HG02885 (cell line): ENCODE results near the gene PRAC2.

Source experiments
- ATAC-seq: cut with Tn5 transposase; IDR thresholded peaks from one replicate; pipeline ENCODE4 v1.9.1; 2021; ENCODE audit warnings: mild to moderate bottlenecking; ENCODE audit not compliant: unreplicated experiment, poor library complexity

The PRAC2 gene

GRCh38 chr17:48752399-48753288 lies 29.7 kb downstream of the PRAC2 start:
- ATAC-seq = no peak

DNA sequence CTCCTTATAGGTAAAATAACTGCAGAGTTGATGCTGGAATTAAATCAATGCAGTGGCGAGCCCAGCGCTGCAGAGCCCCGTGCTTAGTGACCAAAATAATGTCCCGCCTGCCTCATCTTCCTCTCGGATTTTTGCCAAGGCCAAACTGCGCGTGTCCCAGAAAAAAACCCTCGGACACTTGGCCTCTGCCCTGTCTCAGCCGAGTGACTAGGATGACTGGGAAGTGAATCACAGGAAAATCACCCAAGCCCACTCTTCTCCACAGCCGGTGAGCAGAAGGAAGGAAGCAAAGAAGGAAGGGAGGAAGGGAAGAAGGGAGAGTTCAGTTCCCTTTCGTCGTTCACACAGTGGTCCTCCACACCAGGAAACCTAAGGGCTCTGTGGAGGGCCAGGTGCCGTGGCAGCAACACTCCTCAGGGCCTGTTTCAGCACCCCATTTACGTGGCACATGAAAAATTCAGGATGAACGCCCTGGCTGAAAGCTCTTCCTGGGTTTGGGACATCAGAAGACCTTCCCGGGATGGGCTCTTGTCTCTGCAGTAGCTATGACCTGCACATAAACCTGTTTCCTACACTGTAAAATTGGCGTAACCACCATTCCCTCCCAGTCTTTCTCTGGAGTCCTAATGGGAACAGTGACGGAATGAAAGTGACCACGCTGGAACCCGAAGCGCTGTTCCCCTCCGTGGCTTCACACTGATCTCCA lies 31.0 kb downstream of the PRAC2 start:
- ATAC-seq = no peak

- no peak for ATAC-seq
These were observed 31.7 kb downstream of the PRAC2 start for GRCh38 chr17:48754500-48755261.

GRCh38 chr17:48755356-48755755 lies 32.4 kb downstream of the PRAC2 start:
- ATAC-seq = no peak

DNA sequence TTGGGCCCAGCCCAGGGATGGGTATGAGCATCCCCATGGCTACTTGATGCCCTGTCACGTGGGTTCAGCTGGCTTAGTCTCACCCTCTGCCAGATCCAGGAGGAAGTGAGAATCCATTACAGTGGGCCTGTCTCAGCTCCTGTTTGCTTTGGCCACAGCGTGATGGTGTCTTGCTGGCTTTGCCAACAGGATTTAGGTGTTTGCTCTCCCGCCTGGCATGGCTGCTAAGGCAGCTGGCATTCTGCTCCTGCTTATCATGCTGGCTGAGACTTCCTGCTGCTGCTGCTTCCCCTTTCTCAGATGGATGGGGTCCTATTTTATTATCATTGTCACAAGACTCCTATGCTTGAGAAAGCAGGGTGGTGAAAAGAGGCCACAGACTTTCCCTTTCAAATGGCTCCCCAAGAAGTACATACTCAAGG lies 33.9 kb downstream of the PRAC2 start:
- no peak for ATAC-seq

GRCh38 chr17:48757524-48757961 lies 34.6 kb downstream of the PRAC2 start:
- ATAC-seq = no peak

GRCh38 chr17:48759288-48759687 lies 36.3 kb downstream of the PRAC2 start:
- no peak for ATAC-seq

GRCh38 chr17:48760411-48760810 lies 37.4 kb downstream of the PRAC2 start:
- no peak for ATAC-seq

DNA sequence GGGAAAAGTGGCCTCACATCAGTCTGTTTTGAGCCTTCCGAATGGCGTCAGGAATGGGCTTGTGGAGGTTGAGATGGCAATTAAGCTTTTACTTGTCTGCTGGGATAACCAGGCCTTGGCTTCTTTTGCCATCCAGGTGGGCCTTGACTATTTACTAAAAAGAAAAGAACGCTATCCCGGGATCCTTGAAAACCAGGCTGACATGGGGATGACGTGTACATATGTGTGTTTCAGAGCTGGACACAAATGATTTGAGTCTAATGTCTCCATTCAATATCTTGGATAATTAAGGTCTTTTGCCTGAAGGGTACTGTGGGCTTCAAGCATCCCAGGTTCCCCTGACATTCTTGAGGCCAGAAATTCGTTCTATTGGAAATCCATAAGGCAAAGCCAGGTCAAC lies 38.1 kb downstream of the PRAC2 start:
- no peak for ATAC-seq

DNA sequence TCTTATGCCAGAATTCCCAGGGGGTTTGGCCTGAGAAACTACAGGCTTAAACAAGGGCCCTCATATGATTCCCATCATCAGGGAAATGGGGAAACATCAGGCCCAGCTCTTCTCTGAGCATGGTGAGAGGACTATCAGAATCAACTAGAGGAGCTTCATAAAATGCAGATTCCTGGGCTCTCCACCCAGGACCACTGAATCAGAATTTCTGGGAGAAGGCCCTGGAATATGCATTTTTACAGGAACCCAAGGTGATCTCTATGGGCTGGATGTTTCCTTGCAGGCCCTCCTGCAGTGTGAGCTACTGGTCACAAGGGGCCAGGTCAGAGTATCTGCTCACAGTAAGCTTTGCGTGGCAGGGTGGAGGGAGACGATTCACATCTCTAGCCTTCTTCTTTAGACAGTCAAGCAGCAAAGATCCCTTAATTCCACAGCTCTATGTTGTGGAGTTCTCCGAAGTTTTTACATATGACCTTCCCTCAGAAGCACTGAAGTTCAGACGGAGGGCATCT lies 44.3 kb downstream of the PRAC2 start:
- no peak for ATAC-seq

GRCh38 chr17:48769009-48769675 lies 46.2 kb downstream of the PRAC2 start:
- ATAC-seq = no peak

GRCh38 chr17:48770954-48771353 lies 48.0 kb downstream of the PRAC2 start:
- no peak for ATAC-seq

DNA sequence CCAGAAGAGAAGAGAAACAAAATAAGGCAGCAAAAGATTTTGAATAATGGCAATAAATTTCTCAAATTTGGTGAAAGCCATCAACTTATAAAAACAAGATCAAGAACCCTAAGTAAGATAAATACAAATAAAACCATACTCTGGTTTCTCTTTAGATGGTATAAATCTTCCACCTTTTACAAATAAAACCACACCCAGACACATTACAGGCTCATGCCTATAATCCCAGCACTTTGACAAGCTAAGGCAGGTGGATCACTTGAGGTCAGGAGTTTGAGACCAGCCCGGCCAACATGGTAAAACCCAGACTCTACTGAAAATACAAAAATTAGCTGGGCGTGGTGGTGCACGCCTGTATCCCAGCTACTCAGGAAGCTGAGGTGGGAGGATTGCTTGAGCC lies 50.3 kb downstream of the PRAC2 start:
- no peak for ATAC-seq
